GM19238 (cell line): ENCODE measurements around the gene SLC25A17.
"Not testable (repeated sequence)": the region's sequence is repeated elsewhere in the genome, so short reads cannot be mapped to it uniquely, and the experiment has no call there.

Experiments used
- DNase-seq: peaks from one replicate; pipeline ENCODE4 v3.0.0; 2011; ENCODE audit warnings: low spot score; ENCODE audit not compliant: insufficient read length

Gene SLC25A17

GRCh38 chr22:40819599-40820140 lies 524 bp upstream of the SLC25A17 start:
- DNase-seq, result no peak

GRCh38 chr22:40818192-40818746 lies 877 bp downstream of the SLC25A17 start:
- DNase-seq, result no peak

GRCh38 chr22:40817737-40818136 lies 1.4 kb downstream of the SLC25A17 start:
- DNase-seq, result no peak

- no peak for DNase-seq
Observed at GRCh38 chr22:40813912-40814315, 5.2 kb downstream of the SLC25A17 start.

GRCh38 chr22:40808018-40808841 lies 10.9 kb downstream of the SLC25A17 start:
- DNase-seq, result no peak

- DNase-seq, result no peak
Observed at GRCh38 chr22:40806711-40807110, 12.4 kb downstream of the SLC25A17 start.

GRCh38 chr22:40805699-40806203 lies 13.4 kb downstream of the SLC25A17 start:
- DNase-seq, result no peak

GRCh38 chr22:40805239-40805638 lies 13.9 kb downstream of the SLC25A17 start:
- no peak for DNase-seq

GRCh38 chr22:40803321-40803720 lies 15.8 kb downstream of the SLC25A17 start:
- DNase-seq, result no peak

- no peak for DNase-seq
Observed at GRCh38 chr22:40799008-40799407, 20.1 kb downstream of the SLC25A17 start.

- DNase-seq, result no peak
Observed at GRCh38 chr22:40797427-40797826, 21.7 kb downstream of the SLC25A17 start.

GRCh38 chr22:40792451-40792850 lies 26.7 kb downstream of the SLC25A17 start:
- DNase-seq, result no peak

GRCh38 chr22:40791241-40791640 lies 27.9 kb downstream of the SLC25A17 start:
- DNase-seq, result no peak

- DNase-seq, result no peak
Observed at GRCh38 chr22:40789131-40789530, 30.0 kb downstream of the SLC25A17 start.

GRCh38 chr22:40782521-40782920 lies 36.6 kb downstream of the SLC25A17 start:
- no peak for DNase-seq

GRCh38 chr22:40781749-40782148 lies 37.4 kb downstream of the SLC25A17 start:
- not testable (repeated sequence) for DNase-seq

- no peak for DNase-seq
Observed at GRCh38 chr22:40769761-40770160, 49.4 kb downstream of the SLC25A17 start.

GRCh38 chr22:40768206-40768605 lies 50.9 kb downstream of the SLC25A17 start:
- DNase-seq, result no peak

GRCh38 chr22:40766956-40767355 lies 52.2 kb downstream of the SLC25A17 start:
- DNase-seq, result no peak

GRCh38 chr22:40764763-40765441 lies 54.2 kb downstream of the SLC25A17 start:
- DNase-seq, result peak; percentile 32

- DNase-seq, result no peak
Observed at GRCh38 chr22:40759294-40759840, 59.8 kb downstream of the SLC25A17 start.

- not testable (repeated sequence) for DNase-seq
Observed at GRCh38 chr22:40758851-40759250, 60.3 kb downstream of the SLC25A17 start.
